ENCODE data around the gene EEF1AKMT1. TPM values are rescaled to one million over a fixed set of nuclear protein-coding genes. Genes with fewer than 3 reads are reported as not detected.

Gene EEF1AKMT1
- total RNA-seq, 1 experiment from 2014 or later, result 10.6 TPM

GRCh38 chr13:20721454-20722357 is 52.1 kb downstream of the EEF1AKMT1 start:
- H3K4me2 ChIP-seq (ENCODE audit: low read length), result peak overlapping the region; percentile 77
- H3K9me3 ChIP-seq (ENCODE audit: low read length), result no peaks in the 10 kb centered on the region
- TF ChIP-seq EZH2 (IDR thresholded peaks at IDR 0.05; ENCODE audit: low read length, unreplicated experiment) (no peak), EZH2phosphoT487 (IDR thresholded peaks at IDR 0.05; ENCODE audit: borderline replicate concordance, low read length) (no peak)
- DNase-seq (peak; percentile 54), ATAC-seq (peak; percentile 61)
- no peaks in the 10 kb centered on the region for H3F3A ChIP-seq (ENCODE audit: low read length, unreplicated experiment)
- H3K9me2 ChIP-seq (replicated peaks; ENCODE audit: low read length), result no peaks in the 10 kb centered on the region
- H4K20me1 ChIP-seq (ENCODE audit: low read length), result no peaks in the 10 kb centered on the region
- ChIA-PET POLR2A (ENCODE audit: unreplicated experiment) (no interaction called here), CTCF (interaction anchor here (0.6 kb wide), 1 partner anchor 62 kb away, joined by 3 read pairs; no protein-coding TSS in a partner anchor)
- H2AFZ ChIP-seq (ENCODE audit: low read length), result peak overlapping the region; percentile 54; the same call in 1 of the 2 replicates
- H3K79me2 ChIP-seq (ENCODE audit: low read length), result no peaks in the 10 kb centered on the region
- H3K27ac ChIP-seq (ENCODE audit: low read length), result no peak overlapping the region
- H3K27me3 ChIP-seq (ENCODE audit: low read length), result no peaks in the 10 kb centered on the region
- no TSS peak for BruUV-seq (replicated peaks)
- H3K4me1 ChIP-seq (ENCODE audit: insufficient read depth, low read length), result no peaks in the 10 kb centered on the region
- H3K36me3 ChIP-seq (ENCODE audit: low read depth, low read length), result no peaks in the 10 kb centered on the region
- H3K9ac ChIP-seq (ENCODE audit: low read length), result no peak overlapping the region
- intact Hi-C loops (cut with micrococcal nuclease), result no loop called here
- H3K4me3 ChIP-seq (ENCODE audit: low read length), result peak overlapping the region; percentile 39; the same call in 1 of the 2 replicates

GRCh38 chr13:20721058-20721453 is 52.7 kb downstream of the EEF1AKMT1 start:
- H4K20me1 ChIP-seq (ENCODE audit: low read length), result no peaks in the 10 kb centered on the region
- H3K9ac ChIP-seq (ENCODE audit: low read length), result no peak overlapping the region
- intact Hi-C loops (cut with micrococcal nuclease), result no loop called here
- no peaks in the 10 kb centered on the region for H3K27me3 ChIP-seq (ENCODE audit: low read length)
- H3K4me3 ChIP-seq (ENCODE audit: low read length), result no peak overlapping the region
- H3K4me1 ChIP-seq (ENCODE audit: insufficient read depth, low read length), result no peaks in the 10 kb centered on the region
- H3K27ac ChIP-seq (ENCODE audit: low read length), result no peak overlapping the region
- H3K36me3 ChIP-seq (ENCODE audit: low read depth, low read length), result no peaks in the 10 kb centered on the region
- TF ChIP-seq EZH2phosphoT487 (IDR thresholded peaks at IDR 0.05; ENCODE audit: borderline replicate concordance, low read length), result no peak
- no peak for TF ChIP-seq EZH2 (IDR thresholded peaks at IDR 0.05; ENCODE audit: low read length, unreplicated experiment)
- TF ChIP-seq, protein P1, sequence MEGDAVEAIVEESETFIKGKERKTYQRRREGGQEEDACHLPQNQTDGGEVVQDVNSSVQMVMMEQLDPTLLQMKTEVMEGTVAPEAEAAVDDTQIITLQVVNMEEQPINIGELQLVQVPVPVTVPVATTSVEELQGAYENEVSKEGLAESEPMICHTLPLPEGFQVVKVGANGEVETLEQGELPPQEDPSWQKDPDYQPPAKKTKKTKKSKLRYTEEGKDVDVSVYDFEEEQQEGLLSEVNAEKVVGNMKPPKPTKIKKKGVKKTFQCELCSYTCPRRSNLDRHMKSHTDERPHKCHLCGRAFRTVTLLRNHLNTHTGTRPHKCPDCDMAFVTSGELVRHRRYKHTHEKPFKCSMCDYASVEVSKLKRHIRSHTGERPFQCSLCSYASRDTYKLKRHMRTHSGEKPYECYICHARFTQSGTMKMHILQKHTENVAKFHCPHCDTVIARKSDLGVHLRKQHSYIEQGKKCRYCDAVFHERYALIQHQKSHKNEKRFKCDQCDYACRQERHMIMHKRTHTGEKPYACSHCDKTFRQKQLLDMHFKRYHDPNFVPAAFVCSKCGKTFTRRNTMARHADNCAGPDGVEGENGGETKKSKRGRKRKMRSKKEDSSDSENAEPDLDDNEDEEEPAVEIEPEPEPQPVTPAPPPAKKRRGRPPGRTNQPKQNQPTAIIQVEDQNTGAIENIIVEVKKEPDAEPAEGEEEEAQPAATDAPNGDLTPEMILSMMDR (conservative IDR thresholded peaks at IDR 0.05; ENCODE audit: low read depth, low read length), result no peak
- H3K9me2 ChIP-seq (replicated peaks; ENCODE audit: low read length), result no peaks in the 10 kb centered on the region
- CTCF ChIA-PET, result no interaction called here
- no peaks in the 10 kb centered on the region for H3K79me2 ChIP-seq (ENCODE audit: low read length)
- ATAC-seq (no peak), DNase-seq (no peak)
- POLR2A ChIA-PET (ENCODE audit: unreplicated experiment), result no interaction called here
- H3K4me2 ChIP-seq (ENCODE audit: low read length), result no peak overlapping the region
- no peaks in the 10 kb centered on the region for H3K9me3 ChIP-seq (ENCODE audit: low read length)
- BruUV-seq (replicated peaks), result no TSS peak
- H2AFZ ChIP-seq (ENCODE audit: low read length), result no peak overlapping the region
- H3F3A ChIP-seq (ENCODE audit: low read length, unreplicated experiment), result no peaks in the 10 kb centered on the region

DNA sequence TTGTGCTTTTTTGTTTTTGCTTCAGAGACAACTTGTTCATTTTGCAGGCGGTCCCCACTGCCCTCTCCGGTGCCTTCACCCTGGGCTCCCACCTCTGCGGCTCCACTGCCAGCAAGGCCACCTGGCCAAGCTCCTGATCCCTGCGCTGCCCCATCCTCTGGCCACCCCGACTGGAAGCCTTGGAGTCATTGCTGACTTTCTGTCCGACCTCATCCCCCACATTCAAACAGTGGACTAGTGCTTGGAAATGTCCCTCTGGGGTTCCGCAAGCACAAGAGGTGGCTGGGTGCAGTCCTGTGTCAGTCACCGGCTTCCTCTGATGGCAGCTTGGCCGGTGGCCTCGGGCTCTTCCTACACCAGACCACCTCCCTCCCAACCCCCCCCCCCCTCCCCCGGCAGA is 53.3 kb downstream of the EEF1AKMT1 start:
- DNase-seq, result no peak
- TF ChIP-seq EZH2 (IDR thresholded peaks at IDR 0.05; ENCODE audit: low read length, unreplicated experiment), result no peak
- no peak for TF ChIP-seq EZH2phosphoT487 (IDR thresholded peaks at IDR 0.05; ENCODE audit: borderline replicate concordance, low read length)
- TF ChIP-seq, protein P1 (conservative IDR thresholded peaks at IDR 0.05; ENCODE audit: low read depth, low read length), result no peak
- Histone ChIP-seq H3F3A (ENCODE audit: low read length, unreplicated experiment) (no peaks in the 10 kb centered on the region), H4K20me1 (ENCODE audit: low read length) (no peaks in the 10 kb centered on the region), H2AFZ (ENCODE audit: low read length) (no peak overlapping the region), H3K9ac (ENCODE audit: low read length) (no peak overlapping the region), H3K27ac (ENCODE audit: low read length) (no peak overlapping the region), H3K9me3 (ENCODE audit: low read length) (no peaks in the 10 kb centered on the region), H3K79me2 (ENCODE audit: low read length) (no peaks in the 10 kb centered on the region), H3K27me3 (ENCODE audit: low read length) (no peaks in the 10 kb centered on the region), H3K9me2 (replicated peaks; ENCODE audit: low read length) (no peaks in the 10 kb centered on the region), H3K4me2 (ENCODE audit: low read length) (no peak overlapping the region), H3K4me3 (ENCODE audit: low read length) (no peak overlapping the region), H3K4me1 (ENCODE audit: insufficient read depth, low read length) (no peaks in the 10 kb centered on the region), H3K36me3 (ENCODE audit: low read depth, low read length) (no peaks in the 10 kb centered on the region)
- BruUV-seq (replicated peaks), result no TSS peak
- intact Hi-C loops (cut with micrococcal nuclease), result no loop called here
- no peak for ATAC-seq
- CTCF ChIA-PET, result no interaction called here
- POLR2A ChIA-PET (ENCODE audit: unreplicated experiment), result no interaction called here

Data from PC-3 (cell line).